Panc1 (cell line): ENCODE data around the gene GRIN2A. TPM values are rescaled to one million over a fixed set of nuclear protein-coding genes. Genes with fewer than 3 reads are reported as not detected.

Experiments
- ATAC-seq: fragments of 200-7000 bp; cut with Tn5 transposase; 2 replicates; pipeline ENCODE4 v1.9.1; 2020; ENCODE audit warnings: mild to moderate bottlenecking, moderate library complexity
- BruUV-seq: library from RNA; stranded (reverse); fragments of 400-500 nt; replicated peaks from 2 replicates; lab custom pipeline; 2021; lab: Mats Ljungman, UMichigan
- CTCF ChIA-PET: fragments of 300-600 bp; sonication (Branson Sonifier 250); formaldehyde crosslinking; loops from one replicate; lab custom pipeline; 2022; ENCODE audit warnings: antibody characterized with exemption; lab: Charles Lee
- POLR2A ChIA-PET: fragments of 300-600 bp; sonication (Branson Sonifier 250); formaldehyde crosslinking; loops from one replicate; lab custom pipeline; 2022; ENCODE audit warnings: antibody characterized with exemption; lab: Charles Lee
- DNase-seq: peaks from one replicate; pipeline ENCODE4 v3.0.0-alpha.2; 2010; ENCODE audit warnings: low read depth, low spot score
- H3K27ac ChIP-seq: 2 replicates; pipeline ENCODE4 v1.5.1; 2011; ENCODE audit warnings: mild to moderate bottlenecking, low read length, inconsistent platforms
- H3K27me3 ChIP-seq: fragments of 200-500 bp; sonication (Bioruptor generic); 2 replicates; pipeline ENCODE4 v1.6.0; 2014; ENCODE audit warnings: low read length, inconsistent platforms; ENCODE audit not compliant: control insufficient read depth, insufficient read depth
- H3K36me3 ChIP-seq: fragments of 200-500 bp; sonication (Bioruptor generic); 2 replicates; pipeline ENCODE4 v1.5.1; 2014; ENCODE audit warnings: inconsistent platforms, mild to moderate bottlenecking, low read length, moderate library complexity; ENCODE audit not compliant: control insufficient read depth, insufficient read depth
- H3K4me1 ChIP-seq: 2 replicates; pipeline ENCODE4 v1.5.1; 2011; ENCODE audit warnings: inconsistent platforms, mild to moderate bottlenecking, low read length, moderate library complexity; ENCODE audit not compliant: control insufficient read depth, insufficient read depth
- H3K4me3 ChIP-seq, 2 experiments: 2 replicates each; pipeline ENCODE4 v1.5.1; 2011 to 2012; ENCODE audit warnings: low read depth in 2 of 2, low read length in 2 of 2, mild to moderate bottlenecking in 2 of 2, inconsistent platforms in 1 of 2, moderate library complexity in 1 of 2
- H3K9me3 ChIP-seq: fragments of 200-500 bp; sonication (Bioruptor generic); 2 replicates; pipeline ENCODE4 v1.5.1; 2014; ENCODE audit warnings: low read depth, mild to moderate bottlenecking, inconsistent platforms, low read length, moderate library complexity; ENCODE audit not compliant: control insufficient read depth, insufficient read depth
- POLR2AphosphoS5 ChIP-seq: IDR thresholded peaks from 2 replicates; pipeline ENCODE4 v1.6.1; 2012; ENCODE audit warnings: mild to moderate bottlenecking, low read depth, low read length, moderate library complexity
- SIN3A ChIP-seq: IDR thresholded peaks from 2 replicates; pipeline ENCODE4 v1.6.1; 2012; ENCODE audit warnings: low read depth, mild to moderate bottlenecking, low read length, moderate library complexity, borderline replicate concordance; ENCODE audit not compliant: insufficient read depth
- TCF7L2 ChIP-seq: IDR thresholded peaks from 2 replicates; pipeline ENCODE4 v1.6.1; 2011; ENCODE audit warnings: mild to moderate bottlenecking, low read depth, low read length, inconsistent platforms
- in situ Hi-C: cut with HindIII; loops from 2 replicates; pipeline ENCODE4 v1.10.0; 2016; ENCODE audit warnings: low sequenced_read_pairs, low pct_unique_long_range_greater_than_20kb
- intact Hi-C: fragments of 100-400 bp; cut with micrococcal nuclease; formaldehyde crosslinking; loops from one replicate; pipeline ENCODE4 v1.10.0; 2022; ENCODE audit not compliant: unreplicated experiment
- total RNA-seq: library from RNA; stranded (reverse); gene quantifications from one replicate; pipeline ENCODE4 v1.2.1, GENCODE V29; 2021; ENCODE audit not compliant: unreplicated experiment
- TF ChIP-seq, protein P1 (sequence below): fragments of 450-650 bp; IDR thresholded peaks from 2 replicates; pipeline ENCODE4 v1.5.1; 2017; ENCODE audit warnings: mild to moderate bottlenecking
- TF ChIP-seq, protein P2 (sequence below), 2 experiments: IDR thresholded peaks; 2 replicates each; pipeline ENCODE4 v1.6.1; 2011 to 2012; ENCODE audit warnings: low read depth in 2 of 2, control low read depth in 1 of 2, low read length in 1 of 2, mild to moderate bottlenecking in 1 of 2, moderate library complexity in 1 of 2; ENCODE audit not compliant: insufficient read depth in 1 of 2

GRIN2A gene
- total RNA-seq, 1 experiment from 2014 or later, result 12.3 TPM

GRCh38 chr16:9898124-9898523 is 284.1 kb downstream of the GRIN2A start:
- Histone ChIP-seq H3K4me3 (no peak overlapping the region), H3K36me3 (no peaks in the 10 kb centered on the region), H3K27ac (no peak overlapping the region), H3K9me3 (no peaks in the 10 kb centered on the region), H3K4me1 (no peaks in the 10 kb centered on the region), H3K27me3 (no peaks in the 10 kb centered on the region)
- in situ Hi-C loops, result no loop called here
- ATAC-seq (no peak), DNase-seq (no peak)
- BruUV-seq, result no TSS peak
- POLR2A ChIA-PET, result no interaction called here
- TF ChIP-seq, protein P1, sequence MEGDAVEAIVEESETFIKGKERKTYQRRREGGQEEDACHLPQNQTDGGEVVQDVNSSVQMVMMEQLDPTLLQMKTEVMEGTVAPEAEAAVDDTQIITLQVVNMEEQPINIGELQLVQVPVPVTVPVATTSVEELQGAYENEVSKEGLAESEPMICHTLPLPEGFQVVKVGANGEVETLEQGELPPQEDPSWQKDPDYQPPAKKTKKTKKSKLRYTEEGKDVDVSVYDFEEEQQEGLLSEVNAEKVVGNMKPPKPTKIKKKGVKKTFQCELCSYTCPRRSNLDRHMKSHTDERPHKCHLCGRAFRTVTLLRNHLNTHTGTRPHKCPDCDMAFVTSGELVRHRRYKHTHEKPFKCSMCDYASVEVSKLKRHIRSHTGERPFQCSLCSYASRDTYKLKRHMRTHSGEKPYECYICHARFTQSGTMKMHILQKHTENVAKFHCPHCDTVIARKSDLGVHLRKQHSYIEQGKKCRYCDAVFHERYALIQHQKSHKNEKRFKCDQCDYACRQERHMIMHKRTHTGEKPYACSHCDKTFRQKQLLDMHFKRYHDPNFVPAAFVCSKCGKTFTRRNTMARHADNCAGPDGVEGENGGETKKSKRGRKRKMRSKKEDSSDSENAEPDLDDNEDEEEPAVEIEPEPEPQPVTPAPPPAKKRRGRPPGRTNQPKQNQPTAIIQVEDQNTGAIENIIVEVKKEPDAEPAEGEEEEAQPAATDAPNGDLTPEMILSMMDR, result no peak
- TF ChIP-seq SIN3A, result no peak
- TF ChIP-seq, protein P2, sequence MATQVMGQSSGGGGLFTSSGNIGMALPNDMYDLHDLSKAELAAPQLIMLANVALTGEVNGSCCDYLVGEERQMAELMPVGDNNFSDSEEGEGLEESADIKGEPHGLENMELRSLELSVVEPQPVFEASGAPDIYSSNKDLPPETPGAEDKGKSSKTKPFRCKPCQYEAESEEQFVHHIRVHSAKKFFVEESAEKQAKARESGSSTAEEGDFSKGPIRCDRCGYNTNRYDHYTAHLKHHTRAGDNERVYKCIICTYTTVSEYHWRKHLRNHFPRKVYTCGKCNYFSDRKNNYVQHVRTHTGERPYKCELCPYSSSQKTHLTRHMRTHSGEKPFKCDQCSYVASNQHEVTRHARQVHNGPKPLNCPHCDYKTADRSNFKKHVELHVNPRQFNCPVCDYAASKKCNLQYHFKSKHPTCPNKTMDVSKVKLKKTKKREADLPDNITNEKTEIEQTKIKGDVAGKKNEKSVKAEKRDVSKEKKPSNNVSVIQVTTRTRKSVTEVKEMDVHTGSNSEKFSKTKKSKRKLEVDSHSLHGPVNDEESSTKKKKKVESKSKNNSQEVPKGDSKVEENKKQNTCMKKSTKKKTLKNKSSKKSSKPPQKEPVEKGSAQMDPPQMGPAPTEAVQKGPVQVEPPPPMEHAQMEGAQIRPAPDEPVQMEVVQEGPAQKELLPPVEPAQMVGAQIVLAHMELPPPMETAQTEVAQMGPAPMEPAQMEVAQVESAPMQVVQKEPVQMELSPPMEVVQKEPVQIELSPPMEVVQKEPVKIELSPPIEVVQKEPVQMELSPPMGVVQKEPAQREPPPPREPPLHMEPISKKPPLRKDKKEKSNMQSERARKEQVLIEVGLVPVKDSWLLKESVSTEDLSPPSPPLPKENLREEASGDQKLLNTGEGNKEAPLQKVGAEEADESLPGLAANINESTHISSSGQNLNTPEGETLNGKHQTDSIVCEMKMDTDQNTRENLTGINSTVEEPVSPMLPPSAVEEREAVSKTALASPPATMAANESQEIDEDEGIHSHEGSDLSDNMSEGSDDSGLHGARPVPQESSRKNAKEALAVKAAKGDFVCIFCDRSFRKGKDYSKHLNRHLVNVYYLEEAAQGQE (IDR thresholded peaks at IDR 0.05; ENCODE audit: insufficient read depth in 1 of 2, low read depth in 2 of 2, low read length in 1 of 2), result no peak
- intact Hi-C loops, result no loop called here
- CTCF ChIA-PET, result interaction anchor here (0.6 to 0.7 kb wide), 2 partner anchors 240 to 1746 kb away, joined by 10 to 17 read pairs; no protein-coding TSS in a partner anchor

DNA sequence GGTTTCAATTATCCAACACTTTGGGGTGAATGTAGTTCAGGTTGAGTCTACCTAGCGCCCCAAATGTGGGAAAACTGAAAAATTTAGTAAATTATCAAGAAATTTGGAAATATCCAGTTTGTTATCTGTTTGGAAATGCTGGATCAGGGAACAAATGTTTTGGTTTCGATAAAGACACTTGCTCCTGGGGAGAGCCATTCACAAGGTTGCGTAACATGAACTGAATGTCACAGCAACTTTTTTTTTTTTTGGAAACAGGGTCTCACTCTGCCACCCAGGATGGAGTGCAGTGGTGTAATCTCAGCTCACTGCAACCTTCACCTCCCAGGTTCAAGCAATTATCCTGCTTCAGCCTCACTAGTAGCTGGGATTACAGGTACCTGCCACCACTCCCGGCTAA is 286.4 kb downstream of the GRIN2A start:
- CTCF ChIA-PET, result no interaction called here
- in situ Hi-C loops (no loop called here), intact Hi-C loops (no loop called here)
- no peaks in the 10 kb centered on the region for H3K9me3 ChIP-seq
- ATAC-seq (no peak), DNase-seq (no peak)
- POLR2A ChIA-PET, result no interaction called here
- H3K4me3 ChIP-seq, result no peak overlapping the region
- H3K4me1 ChIP-seq, result no peaks in the 10 kb centered on the region
- BruUV-seq, result no TSS peak
- no peaks in the 10 kb centered on the region for H3K27me3 ChIP-seq
- no peak overlapping the region for H3K27ac ChIP-seq
- TF ChIP-seq, protein P2 (IDR thresholded peaks at IDR 0.05; ENCODE audit: insufficient read depth in 1 of 2, low read depth in 2 of 2, low read length in 1 of 2), result no peak
- TF ChIP-seq POLR2AphosphoS5 (no peak), TCF7L2 (no peak), SIN3A (no peak)
- TF ChIP-seq, protein P1, result no peak
- H3K36me3 ChIP-seq, result no peaks in the 10 kb centered on the region
